GM12892 (cell line): Measurements from ENCODE around the gene R3HDM2.
A peak's percentile ranks its signal among the peaks of the same experiment; 100 is the strongest.

Experiments used
- POLR2A ChIP-seq: IDR thresholded peaks from 2 replicates; pipeline ENCODE4 v1.6.1; 2011; ENCODE audit warnings: low read depth, low read length, control low read depth
- POLR2AphosphoS5 ChIP-seq: IDR thresholded peaks from 2 replicates; pipeline ENCODE4 v1.6.1; 2011; ENCODE audit warnings: low read depth, low read length, control low read depth

GRCh38 chr12:57280211-57281062 is 150.4 kb downstream of the R3HDM2 start:
- TF ChIP-seq POLR2A: 0 out of 2 replicates have a peak, but pooled peaks have one; percentile 49
- TF ChIP-seq POLR2AphosphoS5: peak; percentile 40; the same call in 1 of the 2 replicates
